GM12864 (cell line): ENCODE results near the gene ACO1.

ENCODE experiments used
- DNase-seq: peaks from one replicate; pipeline ENCODE4 v3.0.0-alpha.2; 2011; ENCODE audit warnings: low read depth
- H3K4me3 ChIP-seq: 2 replicates; pipeline ENCODE4 v1.5.1; 2011; ENCODE audit warnings: mild to moderate bottlenecking, low read depth, low read length, control low read depth
- TF ChIP-seq, protein P1 (sequence below): IDR thresholded peaks from 2 replicates; pipeline ENCODE4 v1.5.1; 2011; ENCODE audit warnings: low read depth, mild to moderate bottlenecking, moderate library complexity, low read length, control low read depth, inconsistent platforms; ENCODE audit errors: missing control alignments

ACO1 gene

DNA sequence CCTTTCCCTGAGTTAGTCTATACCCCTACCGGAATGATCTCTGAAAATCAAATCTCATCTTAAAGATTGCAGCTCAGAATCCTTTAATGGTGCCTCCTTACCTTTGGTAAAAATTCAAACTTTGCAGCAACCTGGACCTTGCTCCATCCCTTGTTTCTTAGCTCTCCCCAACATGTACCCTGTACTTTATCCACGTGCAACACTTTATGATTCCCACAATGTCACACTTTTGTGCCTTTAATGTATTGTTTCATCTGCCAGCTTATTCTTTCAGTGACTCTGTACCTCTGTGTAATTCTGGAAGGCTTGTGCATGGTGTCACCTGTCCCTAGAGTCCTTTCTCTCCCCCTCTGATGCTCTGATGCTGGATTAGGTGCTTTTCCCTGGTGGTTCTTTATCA lies 9.5 kb downstream of the ACO1 start:
- no peak overlapping the region for H3K4me3 ChIP-seq
- TF ChIP-seq, protein P1, sequence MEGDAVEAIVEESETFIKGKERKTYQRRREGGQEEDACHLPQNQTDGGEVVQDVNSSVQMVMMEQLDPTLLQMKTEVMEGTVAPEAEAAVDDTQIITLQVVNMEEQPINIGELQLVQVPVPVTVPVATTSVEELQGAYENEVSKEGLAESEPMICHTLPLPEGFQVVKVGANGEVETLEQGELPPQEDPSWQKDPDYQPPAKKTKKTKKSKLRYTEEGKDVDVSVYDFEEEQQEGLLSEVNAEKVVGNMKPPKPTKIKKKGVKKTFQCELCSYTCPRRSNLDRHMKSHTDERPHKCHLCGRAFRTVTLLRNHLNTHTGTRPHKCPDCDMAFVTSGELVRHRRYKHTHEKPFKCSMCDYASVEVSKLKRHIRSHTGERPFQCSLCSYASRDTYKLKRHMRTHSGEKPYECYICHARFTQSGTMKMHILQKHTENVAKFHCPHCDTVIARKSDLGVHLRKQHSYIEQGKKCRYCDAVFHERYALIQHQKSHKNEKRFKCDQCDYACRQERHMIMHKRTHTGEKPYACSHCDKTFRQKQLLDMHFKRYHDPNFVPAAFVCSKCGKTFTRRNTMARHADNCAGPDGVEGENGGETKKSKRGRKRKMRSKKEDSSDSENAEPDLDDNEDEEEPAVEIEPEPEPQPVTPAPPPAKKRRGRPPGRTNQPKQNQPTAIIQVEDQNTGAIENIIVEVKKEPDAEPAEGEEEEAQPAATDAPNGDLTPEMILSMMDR, result no peak
- no peak for DNase-seq

DNA sequence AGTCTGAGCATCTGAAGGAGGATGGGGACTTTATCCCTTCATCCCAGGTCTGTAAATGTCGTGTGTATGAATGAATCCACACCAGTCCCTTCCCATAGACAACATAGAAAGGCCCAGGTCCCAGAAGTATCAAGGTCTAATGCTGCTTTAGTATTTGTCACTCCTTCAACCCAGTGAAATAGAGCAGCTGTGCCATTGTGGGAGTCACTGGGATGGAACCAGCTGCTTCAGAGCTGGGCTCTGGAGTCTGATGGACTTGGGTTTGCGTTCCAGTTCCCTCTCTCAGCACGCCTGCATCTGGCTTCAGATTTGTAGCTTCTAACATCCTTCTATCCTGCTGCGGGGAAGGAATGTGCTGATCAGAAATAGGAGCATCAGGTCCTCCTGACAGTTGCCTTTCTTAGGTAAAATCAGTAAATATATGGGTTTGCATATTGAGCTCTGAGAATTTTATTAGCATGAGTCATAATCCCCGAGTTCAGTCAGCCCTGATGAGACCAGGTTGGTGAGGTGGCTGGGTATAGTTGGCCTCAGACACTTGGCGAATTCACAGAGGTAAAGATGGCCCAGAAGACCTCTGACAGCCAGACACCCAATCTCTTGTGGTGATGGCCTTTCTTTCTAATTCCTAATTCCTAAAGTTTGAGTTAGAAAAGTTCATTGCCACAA lies 10.1 kb downstream of the ACO1 start:
- DNase-seq, result no peak
- no peak overlapping the region for H3K4me3 ChIP-seq
- TF ChIP-seq, protein P1, result no peak

DNA sequence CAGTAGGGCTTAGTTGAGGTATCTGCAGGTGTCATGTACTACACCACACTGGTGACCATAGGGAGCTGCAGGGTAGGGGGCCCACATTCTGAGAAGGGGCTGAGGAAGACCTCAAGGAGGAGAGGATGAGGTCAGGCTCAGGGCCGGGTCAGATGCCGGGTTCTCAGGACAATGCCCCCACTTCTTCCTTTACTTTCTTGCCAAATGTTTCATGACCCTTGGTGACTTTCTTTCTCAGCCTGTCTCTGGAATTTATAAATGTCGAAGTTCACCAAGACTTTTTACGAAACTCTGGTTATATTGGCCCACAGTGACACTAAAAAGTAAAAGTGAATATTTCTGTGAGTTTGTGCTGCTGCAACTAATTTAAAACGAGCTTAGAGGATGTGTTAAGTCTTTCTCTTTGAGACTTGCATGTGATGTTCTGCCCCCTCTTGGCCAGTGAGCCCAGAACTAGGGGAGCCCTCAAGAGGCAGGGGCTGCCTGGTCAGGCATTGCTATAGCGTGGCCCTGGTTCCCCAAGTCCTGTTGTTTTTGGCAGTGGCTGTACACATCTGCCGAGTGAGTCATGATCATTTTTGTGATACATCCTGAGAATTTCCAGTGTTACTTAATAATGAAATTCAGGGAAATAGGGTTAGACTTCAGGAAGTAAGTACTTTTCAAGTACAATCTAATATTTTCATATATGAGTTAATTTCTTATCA lies 11.2 kb downstream of the ACO1 start:
- no peak overlapping the region for H3K4me3 ChIP-seq
- TF ChIP-seq, protein P1, result no peak
- no peak for DNase-seq

- H3K4me3 ChIP-seq, result no peak overlapping the region
- no peak for DNase-seq
- TF ChIP-seq, protein P1, result no peak
These were observed 13.8 kb downstream of the ACO1 start for GRCh38 chr9:32398207-32398606.

GRCh38 chr9:32399110-32399815 lies 14.8 kb downstream of the ACO1 start:
- no peak for DNase-seq

DNA sequence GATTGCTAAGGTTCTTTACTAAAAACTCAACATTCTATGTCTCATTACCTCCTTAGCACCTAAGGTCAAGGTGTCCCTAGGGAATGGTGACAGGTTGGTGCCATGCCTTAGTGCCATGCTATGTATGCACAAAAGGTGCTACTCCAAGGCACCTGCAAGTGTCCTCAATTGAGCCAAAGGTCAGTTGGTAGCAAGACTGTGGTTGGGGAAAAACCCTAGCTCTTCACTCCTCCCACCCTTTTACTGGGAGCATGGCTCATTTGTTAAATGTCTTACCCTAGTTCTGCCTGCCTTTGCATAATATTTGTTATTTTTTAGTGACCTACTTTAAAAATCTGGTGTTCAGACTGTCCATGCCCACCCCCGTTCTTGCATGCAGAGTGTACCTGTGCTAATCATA lies 17.0 kb downstream of the ACO1 start:
- no peak for DNase-seq
- H3K4me3 ChIP-seq, result no peak overlapping the region
- TF ChIP-seq, protein P1, result no peak

More at GRCh38 chr9:32399110-32399815, 14.8 kb downstream of the ACO1 start:
- TF ChIP-seq, protein P1, result no peak
- H3K4me3 ChIP-seq, result no peak overlapping the region
